ENCODE measurements around the gene LYZL1. TPM values are rescaled to one million over a fixed set of nuclear protein-coding genes. Genes with fewer than 3 reads are reported as not detected.
"Not testable (repeated sequence)": the region's sequence is repeated elsewhere in the genome, so short reads cannot be mapped to it uniquely, and the experiment has no call there.

The LYZL1 gene
- total RNA-seq, 5 donors from 2014 or later (not counting 1 experiment from before 2014, with no cell fraction given), result not detected

DNA sequence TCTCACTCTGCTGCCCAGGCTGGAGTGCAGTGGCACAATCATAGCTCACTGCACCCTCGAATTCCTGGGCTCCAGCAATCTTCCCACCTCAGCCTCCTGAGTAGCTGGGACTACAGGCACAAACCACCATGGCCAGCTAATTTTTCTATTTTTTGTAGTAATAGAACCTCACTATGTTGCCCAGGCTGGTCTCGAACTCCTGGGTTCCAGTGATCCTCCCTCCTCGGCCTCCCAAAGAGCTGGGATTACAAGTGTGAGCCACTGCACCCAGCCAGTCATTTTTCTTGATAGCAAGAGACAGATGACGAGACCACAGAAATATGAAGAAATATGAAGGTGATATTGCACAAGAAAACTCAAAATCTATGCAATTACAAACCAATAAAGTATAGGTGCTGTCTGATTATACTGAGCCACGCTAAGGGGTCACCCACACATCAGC is 31.8 kb downstream of the LYZL1 start:
- H3K36me3 Mint-ChIP-seq; H3K4me1 ChIP-seq (ENCODE audit: control insufficient read depth in 1 of 2, extremely low read depth in 1 of 2, insufficient read depth in 2 of 2, low read length in 2 of 2); H3K4me3 Mint-ChIP-seq; H3K9me3 Mint-ChIP-seq; H3K27ac Mint-ChIP-seq; DNase-seq; H3K9me3 ChIP-seq; POLR2A ChIA-PET; H3K4me3 ChIP-seq (ENCODE audit: control insufficient read depth in 1 of 2, extremely low read depth in 1 of 2, low read length in 1 of 2); ATAC-seq (replicated peaks in 1 of 4); H3K36me3 ChIP-seq (ENCODE audit: control insufficient read depth in 2 of 2, extremely low read depth in 1 of 2, insufficient read depth in 1 of 2, low read length in 1 of 2); H3K27ac ChIP-seq (ENCODE audit: low read length): not testable (repeated sequence)
- H3K27me3 ChIP-seq (replicated peaks in 1 of 2; ENCODE audit: control insufficient read depth in 2 of 2, extremely low read depth in 1 of 2, insufficient read depth in 2 of 2, low read length in 1 of 2), result peaks cover 0 to 27% of the 10 kb centered on the region in 2 experiments
- CTCF ChIA-PET, result interaction anchor here in 1 of 2 donors (0.6 kb wide), 1 partner anchor 193 kb away, joined by 3 read pairs; no protein-coding TSS in a partner anchor
- Mint-ChIP-seq H3K4me1 (peaks cover 8 to 14% (median 10%) of the 10 kb centered on the region in 3 donors), H3K27me3 (peaks cover 18 to 36% of the 10 kb centered on the region in 2 donors)
- 11% methylated on average over 2 of the region's 5 CpGs for WGBS (ENCODE audit: insufficient coverage)

DNA sequence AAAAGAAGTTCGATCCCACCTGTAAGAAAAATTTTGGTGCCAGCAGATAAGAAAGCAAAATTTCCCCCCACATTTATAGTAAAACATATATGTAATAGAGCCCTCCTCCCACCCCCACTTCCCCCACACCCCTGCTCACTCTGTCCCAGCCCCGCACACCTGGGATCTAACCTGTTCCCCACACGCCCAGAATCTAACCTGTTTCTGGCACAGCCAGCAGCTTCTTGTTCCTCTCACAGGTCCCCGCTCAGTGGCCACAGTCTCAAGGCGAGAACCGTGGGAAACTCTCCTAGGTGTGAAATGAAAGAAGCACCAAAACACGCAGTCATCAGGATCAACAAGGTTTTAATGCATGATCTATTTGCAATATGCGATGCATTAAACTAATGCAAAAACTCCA is 32.8 kb downstream of the LYZL1 start:
- no peak overlapping the region for H3K27ac ChIP-seq (ENCODE audit: low read length)
- H3K27me3 Mint-ChIP-seq, result peaks cover 15 to 32% of the 10 kb centered on the region in 2 donors

DNA sequence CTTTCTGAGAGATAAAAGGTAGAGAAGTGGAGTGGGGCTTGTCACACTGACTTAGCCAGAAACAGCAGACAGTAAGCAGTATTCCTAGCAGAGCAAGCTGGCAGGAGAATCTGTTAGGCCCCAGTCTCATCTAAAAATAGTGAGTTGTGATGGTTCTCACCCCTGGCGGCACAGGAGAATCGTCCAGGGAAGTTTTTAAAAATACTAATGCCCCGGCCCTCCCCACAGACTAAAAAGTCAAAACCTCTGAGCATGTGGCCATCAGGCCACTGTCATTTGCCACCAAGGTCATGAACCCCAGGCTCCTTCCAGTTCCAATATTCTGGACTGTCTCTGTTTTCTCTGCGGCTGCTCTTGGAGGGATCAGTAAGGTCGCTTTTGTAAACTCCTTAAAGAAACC is 34.0 kb downstream of the LYZL1 start:
- Mint-ChIP-seq H3K36me3 (no peaks in the 10 kb centered on the region), H3K27me3 (peaks cover 13 to 26% of the 10 kb centered on the region in 2 donors), H3K4me3 (no peak overlapping the region), H3K27ac (no peak overlapping the region), H3K4me1 (peaks cover 5 to 9% (median 8%) of the 10 kb centered on the region in 3 donors), H3K9me3 (no peaks in the 10 kb centered on the region)
- Histone ChIP-seq H3K4me1 (ENCODE audit: control insufficient read depth in 1 of 2, extremely low read depth in 1 of 2, insufficient read depth in 2 of 2, low read length in 2 of 2) (no peaks in the 10 kb centered on the region), H3K27me3 (replicated peaks in 1 of 2; ENCODE audit: control insufficient read depth in 2 of 2, extremely low read depth in 1 of 2, insufficient read depth in 2 of 2, low read length in 1 of 2) (peaks cover 0 to 23% of the 10 kb centered on the region in 2 experiments), H3K9me3 (no peaks in the 10 kb centered on the region), H3K27ac (ENCODE audit: low read length) (no peak overlapping the region), H3K36me3 (ENCODE audit: control insufficient read depth in 2 of 2, extremely low read depth in 1 of 2, insufficient read depth in 1 of 2, low read length in 1 of 2) (no peaks in the 10 kb centered on the region), H3K4me3 (ENCODE audit: control insufficient read depth in 1 of 2, extremely low read depth in 1 of 2, low read length in 1 of 2) (no peak overlapping the region)
- ChIA-PET POLR2A (no interaction called here), CTCF (no interaction called here)
- DNase-seq, result no peak
- ATAC-seq (replicated peaks in 1 of 4), result no peak
- 78% methylated on average over 3 of the region's 5 CpGs for WGBS (ENCODE audit: insufficient coverage)

More for the DNA sequence above, 32.8 kb downstream of the LYZL1 start:
- H3K36me3 ChIP-seq (ENCODE audit: control insufficient read depth in 2 of 2, extremely low read depth in 1 of 2, insufficient read depth in 1 of 2, low read length in 1 of 2), result no peaks in the 10 kb centered on the region
- DNase-seq (no peak), ATAC-seq (replicated peaks in 1 of 4) (no peak)
- 70% methylated on average over 3 of the region's 8 CpGs for WGBS (ENCODE audit: insufficient coverage)
- Mint-ChIP-seq H3K27ac (no peak overlapping the region), H3K4me1 (peaks cover 8 to 14% (median 10%) of the 10 kb centered on the region in 3 donors), H3K9me3 (no peaks in the 10 kb centered on the region), H3K36me3 (no peaks in the 10 kb centered on the region), H3K4me3 (no peak overlapping the region)
- ChIA-PET CTCF (no interaction called here), POLR2A (no interaction called here)
- peaks cover 0 to 23% of the 10 kb centered on the region in 2 experiments for H3K27me3 ChIP-seq (replicated peaks in 1 of 2; ENCODE audit: control insufficient read depth in 2 of 2, extremely low read depth in 1 of 2, insufficient read depth in 2 of 2, low read length in 1 of 2)
- H3K4me1 ChIP-seq (ENCODE audit: control insufficient read depth in 1 of 2, extremely low read depth in 1 of 2, insufficient read depth in 2 of 2, low read length in 2 of 2), result no peaks in the 10 kb centered on the region
- H3K9me3 ChIP-seq, result no peaks in the 10 kb centered on the region
- no peak overlapping the region for H3K4me3 ChIP-seq (ENCODE audit: control insufficient read depth in 1 of 2, extremely low read depth in 1 of 2, low read length in 1 of 2)

DNA sequence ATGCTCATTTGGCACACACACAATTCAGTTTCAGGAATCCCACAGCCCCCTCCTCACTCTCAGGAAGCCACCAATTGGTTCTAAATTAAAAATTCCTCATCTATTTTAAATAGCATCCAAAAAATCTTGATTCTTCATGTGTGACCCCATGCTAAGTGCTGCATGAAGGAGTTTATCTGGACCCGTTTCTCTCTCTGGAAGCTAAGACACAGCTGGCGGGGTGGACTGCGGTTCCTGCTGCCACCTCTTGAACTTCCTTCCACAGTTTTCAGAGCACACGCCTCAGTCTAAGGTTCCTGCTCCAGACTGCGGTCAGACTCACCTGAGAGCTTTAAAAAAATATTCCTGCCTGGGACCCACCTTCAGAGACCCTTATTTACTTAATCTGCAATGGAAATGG is 34.5 kb downstream of the LYZL1 start:
- no peak overlapping the region for H3K27ac Mint-ChIP-seq
- CTCF ChIA-PET, result no interaction called here
- Histone ChIP-seq H3K4me1 (ENCODE audit: control insufficient read depth in 1 of 2, extremely low read depth in 1 of 2, insufficient read depth in 2 of 2, low read length in 2 of 2) (no peaks in the 10 kb centered on the region), H3K27ac (ENCODE audit: low read length) (no peak overlapping the region), H3K36me3 (ENCODE audit: control insufficient read depth in 2 of 2, extremely low read depth in 1 of 2, insufficient read depth in 1 of 2, low read length in 1 of 2) (no peaks in the 10 kb centered on the region), H3K27me3 (replicated peaks in 1 of 2; ENCODE audit: control insufficient read depth in 2 of 2, extremely low read depth in 1 of 2, insufficient read depth in 2 of 2, low read length in 1 of 2) (peaks cover 0 to 23% of the 10 kb centered on the region in 2 experiments), H3K9me3 (no peaks in the 10 kb centered on the region), H3K4me3 (ENCODE audit: control insufficient read depth in 1 of 2, extremely low read depth in 1 of 2, low read length in 1 of 2) (no peak overlapping the region)
- 7% methylated on average over 3 of the region's 5 CpGs for WGBS (ENCODE audit: insufficient coverage)
- no peak overlapping the region for H3K4me3 Mint-ChIP-seq
- H3K27me3 Mint-ChIP-seq, result peaks cover 13 to 26% of the 10 kb centered on the region in 2 donors
- DNase-seq (no peak), ATAC-seq (replicated peaks in 1 of 4) (no peak)
- peaks cover 2 to 4% (median 3%) of the 10 kb centered on the region in 3 donors for H3K4me1 Mint-ChIP-seq
- no peaks in the 10 kb centered on the region for H3K9me3 Mint-ChIP-seq
- no peaks in the 10 kb centered on the region for H3K36me3 Mint-ChIP-seq
- POLR2A ChIA-PET, result no interaction called here

DNA sequence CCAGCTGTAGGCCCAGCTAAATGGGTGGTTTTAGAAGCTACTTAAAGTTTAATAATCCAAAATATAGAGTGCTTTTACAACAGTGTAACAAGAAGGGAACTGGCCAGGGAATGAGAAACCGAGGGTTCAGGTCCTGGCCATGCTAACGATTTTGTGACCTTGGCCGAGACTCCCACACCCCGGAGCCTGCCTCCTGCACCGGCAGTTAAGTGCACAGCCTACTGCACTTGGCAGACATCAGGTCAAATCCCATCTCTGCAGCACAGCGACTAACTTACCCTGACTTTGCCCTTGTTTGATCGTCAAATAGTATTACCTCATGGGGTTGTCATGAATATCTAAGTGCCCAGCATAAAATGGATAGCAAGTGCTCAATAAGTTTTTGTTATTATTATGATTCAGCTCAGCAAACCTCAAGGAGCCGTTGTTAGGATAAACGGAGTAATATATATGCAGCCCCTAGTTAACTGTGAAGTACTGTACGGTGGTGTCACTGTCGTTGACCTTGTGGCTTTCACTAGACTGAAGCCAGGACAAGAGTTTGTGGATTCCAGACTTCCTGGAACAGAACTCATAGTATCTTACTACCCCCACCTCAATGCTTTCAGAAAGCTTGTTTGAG is 35.5 kb downstream of the LYZL1 start:
- no peak overlapping the region for H3K4me3 Mint-ChIP-seq
- DNase-seq, result no peak
- H3K27ac ChIP-seq (ENCODE audit: low read length), result no peak overlapping the region
- ChIA-PET CTCF (no interaction called here), POLR2A (interaction anchor here in 1 of 2 donors (0.7 kb wide), 1 partner anchor 256 kb away, joined by 6 read pairs; no protein-coding TSS in a partner anchor)
- no peaks in the 10 kb centered on the region for H3K4me1 Mint-ChIP-seq
- no peaks in the 10 kb centered on the region for H3K9me3 Mint-ChIP-seq
- no peaks in the 10 kb centered on the region for H3K36me3 Mint-ChIP-seq
- 88% methylated on average over 9 of the region's 11 CpGs for WGBS (ENCODE audit: insufficient coverage)
- H3K9me3 ChIP-seq, result no peaks in the 10 kb centered on the region
- no peak for ATAC-seq (replicated peaks in 1 of 4)
- H3K27ac Mint-ChIP-seq, result no peak overlapping the region
- H3K4me1 ChIP-seq (ENCODE audit: control insufficient read depth in 1 of 2, extremely low read depth in 1 of 2, insufficient read depth in 2 of 2, low read length in 2 of 2), result no peaks in the 10 kb centered on the region
- no peaks in the 10 kb centered on the region for H3K36me3 ChIP-seq (ENCODE audit: control insufficient read depth in 2 of 2, extremely low read depth in 1 of 2, insufficient read depth in 1 of 2, low read length in 1 of 2)
- peaks cover 16 to 22% of the 10 kb centered on the region in 2 donors for H3K27me3 Mint-ChIP-seq
- H3K27me3 ChIP-seq (replicated peaks in 1 of 2; ENCODE audit: control insufficient read depth in 2 of 2, extremely low read depth in 1 of 2, insufficient read depth in 2 of 2, low read length in 1 of 2), result peaks cover 0 to 14% of the 10 kb centered on the region in 2 experiments
- no peak overlapping the region for H3K4me3 ChIP-seq (ENCODE audit: control insufficient read depth in 1 of 2, extremely low read depth in 1 of 2, low read length in 1 of 2)

DNA sequence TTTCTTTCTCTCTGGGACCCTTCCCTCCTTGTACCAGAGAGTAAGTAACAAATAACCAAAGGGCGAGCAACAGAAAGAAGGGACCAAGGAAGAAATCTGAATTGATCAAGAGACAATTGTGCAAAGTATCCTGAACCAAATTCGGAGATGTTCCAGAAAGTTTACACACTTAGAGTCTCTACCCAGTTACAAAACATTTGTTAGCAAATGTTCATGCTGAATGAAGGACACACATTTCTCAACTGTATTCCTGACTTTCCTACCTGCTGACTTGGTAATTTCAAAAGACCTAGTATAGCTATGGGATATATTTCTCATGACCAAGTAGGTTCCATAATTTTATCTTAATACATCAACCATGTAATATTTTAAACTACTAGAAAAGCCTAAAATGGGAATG is 37.4 kb downstream of the LYZL1 start:
- Mint-ChIP-seq H3K4me1 (no peaks in the 10 kb centered on the region), H3K9me3 (no peaks in the 10 kb centered on the region), H3K27ac (no peak overlapping the region), H3K4me3 (no peak overlapping the region), H3K27me3 (peaks cover 16 to 17% of the 10 kb centered on the region in 2 donors), H3K36me3 (no peaks in the 10 kb centered on the region)
- ChIA-PET CTCF (interaction anchor here in 1 of 2 donors (0.6 kb wide), 1 partner anchor 24 kb away, joined by 3 read pairs; no protein-coding TSS in a partner anchor), POLR2A (no interaction called here)
- Histone ChIP-seq H3K27me3 (replicated peaks in 1 of 2; ENCODE audit: control insufficient read depth in 2 of 2, extremely low read depth in 1 of 2, insufficient read depth in 2 of 2, low read length in 1 of 2) (peaks cover 0 to 6% of the 10 kb centered on the region in 2 experiments), H3K27ac (ENCODE audit: low read length) (no peak overlapping the region), H3K9me3 (no peaks in the 10 kb centered on the region), H3K4me1 (ENCODE audit: control insufficient read depth in 1 of 2, extremely low read depth in 1 of 2, insufficient read depth in 2 of 2, low read length in 2 of 2) (no peaks in the 10 kb centered on the region), H3K36me3 (ENCODE audit: control insufficient read depth in 2 of 2, extremely low read depth in 1 of 2, insufficient read depth in 1 of 2, low read length in 1 of 2) (no peaks in the 10 kb centered on the region), H3K4me3 (ENCODE audit: control insufficient read depth in 1 of 2, extremely low read depth in 1 of 2, low read length in 1 of 2) (no peak overlapping the region)
- ATAC-seq (replicated peaks in 1 of 4) (no peak), DNase-seq (no peak)
- WGBS (ENCODE audit: insufficient coverage), result 71% methylated on average over 1 of the region's 2 CpGs
